Skeletal muscle satellite cell (primary cell): ENCODE results near the gene HP.
A peak's percentile ranks its signal among the peaks of the same experiment; 100 is the strongest.

Experiments used
- H3K27me3 ChIP-seq: 2 replicates; pipeline ENCODE4 v1.7.0; 2013; ENCODE audit warnings: low read length; ENCODE audit not compliant: control insufficient read depth, insufficient read depth
- H3K36me3 ChIP-seq: 2 replicates; pipeline ENCODE4 v1.7.0; 2013; ENCODE audit warnings: mild to moderate bottlenecking, control low read depth, low read length; ENCODE audit not compliant: insufficient read depth
- H3K4me1 ChIP-seq: 2 replicates; pipeline ENCODE4 v1.7.0; 2013; ENCODE audit warnings: low read length; ENCODE audit not compliant: control insufficient read depth, insufficient read depth
- H3K4me2 ChIP-seq: 2 replicates; pipeline ENCODE4 v1.7.0; 2013; ENCODE audit warnings: mild to moderate bottlenecking, low read length
- H3K4me3 ChIP-seq: 2 replicates; pipeline ENCODE4 v1.7.0; 2013; ENCODE audit warnings: low read length
- H3K9ac ChIP-seq: 2 replicates; pipeline ENCODE4 v1.7.0; 2013; ENCODE audit warnings: mild to moderate bottlenecking, low read depth, low read length, moderate library complexity
- H3K9me3 ChIP-seq: replicated peaks from 2 replicates; pipeline ENCODE4 v1.7.0; 2013; ENCODE audit warnings: mild to moderate bottlenecking, control low read depth, low read length

Gene HP

GRCh38 chr16:72022127-72022526 lies 32.2 kb upstream of the HP start:
- peaks cover 18% of the 10 kb centered on the region for H3K36me3 ChIP-seq
- H3K4me3 ChIP-seq: no peak overlapping the region
- no peaks in the 10 kb centered on the region for H3K9me3 ChIP-seq
- H3K27me3 ChIP-seq: no peaks in the 10 kb centered on the region
- no peak overlapping the region for H3K4me2 ChIP-seq
- no peak overlapping the region for H3K9ac ChIP-seq
- no peaks in the 10 kb centered on the region for H3K4me1 ChIP-seq

DNA sequence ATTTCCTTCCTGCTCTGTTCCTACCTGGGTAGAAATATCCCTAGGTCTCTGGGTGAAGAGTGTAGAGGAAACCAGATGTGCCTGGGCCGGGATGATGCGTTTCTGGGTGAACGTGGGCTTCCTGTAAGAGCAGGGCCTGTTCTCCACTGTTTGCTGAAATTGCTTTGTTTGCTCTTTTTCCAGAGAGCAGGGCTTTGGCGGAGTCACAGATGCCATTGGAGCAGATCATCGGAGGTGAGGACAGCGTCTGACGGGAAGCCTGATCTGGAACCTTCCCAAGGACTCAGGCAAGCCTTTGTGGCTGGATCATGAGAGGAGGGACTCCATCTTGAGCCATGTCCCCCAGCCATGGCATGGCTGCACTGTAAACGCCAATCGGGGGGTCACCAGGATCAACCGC lies 30.3 kb upstream of the HP start:
- no peak overlapping the region for H3K4me2 ChIP-seq
- peaks cover 18% of the 10 kb centered on the region for H3K36me3 ChIP-seq
- no peak overlapping the region for H3K9ac ChIP-seq
- H3K27me3 ChIP-seq: no peaks in the 10 kb centered on the region
- no peaks in the 10 kb centered on the region for H3K9me3 ChIP-seq
- H3K4me1 ChIP-seq: no peaks in the 10 kb centered on the region
- no peak overlapping the region for H3K4me3 ChIP-seq

GRCh38 chr16:72024862-72025382 lies 29.4 kb upstream of the HP start:
- H3K27me3 ChIP-seq: no peaks in the 10 kb centered on the region
- H3K9ac ChIP-seq: no peak overlapping the region
- no peak overlapping the region for H3K4me2 ChIP-seq
- peaks cover 18% of the 10 kb centered on the region for H3K36me3 ChIP-seq
- H3K4me1 ChIP-seq: no peaks in the 10 kb centered on the region
- no peaks in the 10 kb centered on the region for H3K9me3 ChIP-seq
- H3K4me3 ChIP-seq: no peak overlapping the region

- Histone ChIP-seq H3K27me3 (no peaks in the 10 kb centered on the region), H3K4me3 (no peak overlapping the region), H3K4me1 (no peaks in the 10 kb centered on the region), H3K9me3 (no peaks in the 10 kb centered on the region), H3K9ac (no peak overlapping the region), H3K4me2 (no peak overlapping the region), H3K36me3 (peaks cover 18% of the 10 kb centered on the region)
Measured at GRCh38 chr16:72025404-72026114, 28.7 kb upstream of the HP start.

DNA sequence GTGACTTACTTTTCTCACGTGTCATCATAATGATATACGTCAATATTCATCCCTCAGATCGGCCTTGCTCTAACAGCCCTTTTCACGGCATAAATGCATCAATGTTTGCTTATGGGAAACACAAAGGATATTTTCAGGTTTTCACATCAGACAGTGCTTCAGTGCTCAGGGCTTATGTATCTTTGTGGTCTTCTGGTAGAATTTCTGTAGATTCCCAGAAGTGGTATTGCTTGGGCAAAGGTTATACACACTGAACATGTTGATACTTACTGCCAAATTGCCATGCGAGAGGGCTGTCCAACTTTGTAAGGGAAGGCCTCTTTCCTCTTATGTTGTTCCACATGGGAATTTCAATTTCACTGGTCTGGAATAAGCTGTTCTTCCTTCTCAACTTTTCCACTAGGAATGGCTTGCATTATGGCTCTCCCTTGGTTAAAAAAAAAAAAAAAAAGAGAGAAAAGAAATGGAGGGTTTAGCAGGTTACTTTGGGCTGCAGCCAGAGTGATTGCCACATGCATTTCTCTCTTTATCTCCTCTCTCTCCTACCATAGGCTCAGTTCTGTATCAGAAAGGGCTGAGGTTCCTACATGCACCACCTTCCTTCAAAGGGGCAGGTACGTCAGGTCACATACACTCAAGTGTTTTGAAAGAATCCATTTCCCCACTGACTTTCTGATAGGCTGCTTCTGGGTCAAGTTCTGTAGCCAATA lies 26.5 kb upstream of the HP start:
- peaks cover 10% of the 10 kb centered on the region for H3K36me3 ChIP-seq
- no peak overlapping the region for H3K9ac ChIP-seq
- H3K27me3 ChIP-seq: no peaks in the 10 kb centered on the region
- H3K9me3 ChIP-seq: no peaks in the 10 kb centered on the region
- H3K4me3 ChIP-seq: no peak overlapping the region
- no peaks in the 10 kb centered on the region for H3K4me1 ChIP-seq
- H3K4me2 ChIP-seq: no peak overlapping the region

DNA sequence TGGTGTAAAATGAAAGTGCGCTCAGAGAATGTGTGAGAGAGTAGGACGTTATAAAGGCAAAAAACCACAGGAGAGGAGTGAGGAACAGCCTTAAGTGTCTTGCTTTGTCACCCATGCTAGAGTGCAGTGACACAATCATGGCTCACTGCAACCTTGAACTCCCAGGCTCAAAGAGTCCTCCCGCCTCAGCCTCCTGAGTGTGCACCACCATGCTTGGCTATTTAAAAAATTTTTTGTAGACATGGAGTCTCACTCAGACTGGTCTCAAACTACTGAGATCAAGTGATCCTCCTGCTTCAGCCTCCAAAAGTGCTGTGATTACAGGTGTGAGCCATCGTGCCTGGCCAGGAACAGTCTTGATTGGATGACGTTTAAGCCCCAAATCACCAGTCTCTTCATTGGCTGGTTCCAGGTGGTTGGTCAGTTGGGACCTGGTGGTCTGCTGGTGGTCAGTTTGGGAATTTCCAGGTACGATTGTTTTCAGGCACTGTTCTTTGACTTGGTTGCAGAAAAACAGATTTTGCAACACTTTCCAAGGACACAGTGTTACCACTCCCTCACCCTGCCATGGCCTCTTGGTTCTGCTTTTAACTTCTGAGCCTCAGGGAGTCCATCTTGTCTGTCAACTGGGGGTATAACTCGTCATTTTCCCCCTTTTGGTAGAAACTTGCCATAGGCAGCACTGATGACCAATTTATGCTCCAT lies 24.6 kb upstream of the HP start:
- H3K9ac ChIP-seq: no peak overlapping the region
- no peaks in the 10 kb centered on the region for H3K27me3 ChIP-seq
- no peaks in the 10 kb centered on the region for H3K4me1 ChIP-seq
- no peaks in the 10 kb centered on the region for H3K36me3 ChIP-seq
- no peaks in the 10 kb centered on the region for H3K9me3 ChIP-seq
- H3K4me2 ChIP-seq: no peak overlapping the region
- no peak overlapping the region for H3K4me3 ChIP-seq

DNA sequence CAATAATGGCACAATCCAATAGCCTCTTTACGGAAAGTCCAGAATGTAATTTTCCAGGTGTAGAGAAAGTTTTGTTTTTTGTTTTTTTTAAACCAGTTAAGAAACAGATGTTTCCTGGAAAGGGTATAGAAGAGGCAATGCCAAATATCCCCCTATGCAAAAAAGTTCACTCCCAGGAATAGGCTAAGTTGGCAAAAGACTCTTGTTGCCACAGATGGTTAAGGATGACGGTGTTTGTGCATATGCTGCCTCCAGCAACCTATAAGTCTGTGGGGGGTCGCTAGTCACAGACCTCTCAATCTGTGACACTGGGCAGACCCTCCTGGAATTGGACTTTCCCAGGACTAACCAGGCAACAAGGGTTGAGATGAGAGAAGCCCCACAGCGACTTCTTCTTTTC lies 20.9 kb upstream of the HP start:
- Histone ChIP-seq H3K36me3 (no peaks in the 10 kb centered on the region), H3K9me3 (no peaks in the 10 kb centered on the region), H3K4me3 (no peak overlapping the region), H3K9ac (no peak overlapping the region), H3K4me1 (no peaks in the 10 kb centered on the region), H3K4me2 (no peak overlapping the region), H3K27me3 (no peaks in the 10 kb centered on the region)

DNA sequence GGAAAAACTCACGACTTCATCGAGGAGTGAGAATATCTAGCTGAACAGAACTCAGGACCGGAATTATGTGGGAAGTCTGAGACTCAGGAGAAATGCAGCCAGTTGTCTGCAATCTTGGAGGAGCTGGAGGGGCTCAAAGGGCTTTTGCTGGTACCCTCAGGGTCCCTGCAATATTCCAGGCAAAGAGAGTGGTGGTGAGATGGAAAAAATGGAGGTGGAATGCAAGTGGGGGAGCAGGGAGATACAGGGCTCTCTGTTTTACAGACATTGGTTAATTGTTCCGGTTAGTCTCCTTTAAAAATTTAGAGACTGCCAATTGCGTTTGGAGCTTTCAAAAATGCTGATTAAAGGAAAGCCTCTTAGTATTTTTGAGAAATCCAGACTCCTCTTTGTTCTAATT lies 18.2 kb upstream of the HP start:
- Histone ChIP-seq H3K4me1 (no peaks in the 10 kb centered on the region), H3K4me3 (no peak overlapping the region), H3K36me3 (no peaks in the 10 kb centered on the region), H3K9ac (no peak overlapping the region), H3K9me3 (no peaks in the 10 kb centered on the region), H3K4me2 (no peak overlapping the region), H3K27me3 (no peaks in the 10 kb centered on the region)

DNA sequence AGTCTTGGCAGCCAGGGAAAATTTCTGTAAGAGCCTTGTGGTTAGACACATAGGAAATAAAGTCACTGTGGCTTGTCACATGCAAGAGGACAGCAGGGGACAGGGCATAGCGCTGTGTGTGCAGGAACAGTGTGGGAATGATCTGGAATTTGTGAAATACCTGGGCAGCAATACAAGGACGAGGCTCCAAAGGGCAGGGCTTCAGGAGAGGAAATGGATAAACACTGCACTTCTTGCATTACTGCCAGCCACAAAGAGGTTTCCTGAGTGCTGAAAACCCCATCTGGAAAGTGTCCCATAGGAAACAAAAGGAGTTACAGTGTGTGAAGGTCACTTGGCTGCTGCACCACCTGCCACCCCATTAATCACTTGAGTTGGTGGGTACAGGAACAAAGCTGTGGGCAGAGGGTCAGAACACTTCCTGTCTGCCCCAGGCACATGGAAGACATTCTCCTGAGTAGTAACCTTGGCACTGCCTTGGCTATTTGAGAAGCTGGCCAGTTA lies 12.1 kb upstream of the HP start:
- Histone ChIP-seq H3K9me3 (no peaks in the 10 kb centered on the region), H3K4me3 (no peak overlapping the region), H3K4me1 (peaks cover 6% of the 10 kb centered on the region), H3K4me2 (peak overlapping the region; percentile 29), H3K36me3 (no peaks in the 10 kb centered on the region), H3K27me3 (no peaks in the 10 kb centered on the region), H3K9ac (no peak overlapping the region)

DNA sequence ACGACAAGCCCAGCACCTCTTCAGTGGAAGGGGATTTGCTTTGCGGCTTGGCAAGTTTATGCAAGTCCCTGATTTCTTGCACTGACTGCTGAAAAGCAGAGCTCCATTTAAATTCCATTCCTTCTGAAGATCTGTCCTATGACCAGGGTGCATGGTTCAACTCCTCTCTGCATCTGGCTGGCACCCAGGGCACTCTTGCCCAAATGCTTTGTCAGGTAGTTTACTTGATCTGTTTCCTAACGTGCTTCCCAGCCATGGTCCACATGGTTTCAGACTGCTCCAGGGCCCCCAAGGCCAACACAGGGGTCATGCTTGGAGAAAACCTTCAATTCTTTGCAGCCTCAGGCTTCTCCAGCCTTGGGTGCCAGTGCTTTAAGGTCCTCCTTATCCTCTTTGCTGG lies 11.2 kb upstream of the HP start:
- no peak overlapping the region for H3K4me2 ChIP-seq
- H3K9ac ChIP-seq: no peak overlapping the region
- no peaks in the 10 kb centered on the region for H3K9me3 ChIP-seq
- H3K36me3 ChIP-seq: no peaks in the 10 kb centered on the region
- no peak overlapping the region for H3K4me3 ChIP-seq
- H3K27me3 ChIP-seq: no peaks in the 10 kb centered on the region
- peaks cover 6% of the 10 kb centered on the region for H3K4me1 ChIP-seq

DNA sequence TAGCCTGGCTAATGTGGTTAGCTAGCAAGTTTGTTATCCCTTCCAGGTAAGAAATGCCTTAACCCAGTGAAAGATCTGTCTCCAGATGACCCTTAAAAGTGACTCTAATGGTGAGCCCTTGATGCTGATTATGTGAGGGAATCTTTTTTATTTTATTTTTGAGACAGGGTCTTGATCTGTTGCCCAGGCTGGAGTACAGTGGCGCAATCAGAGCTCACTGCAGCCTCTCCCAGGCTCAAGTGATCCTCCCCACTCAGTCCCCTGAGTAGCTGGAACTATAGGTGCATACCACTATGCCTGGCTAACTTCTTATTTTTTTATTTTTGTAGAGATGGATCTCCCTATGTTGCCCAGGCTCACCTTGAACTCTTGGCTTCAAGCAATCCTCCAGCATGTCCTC lies 10.8 kb upstream of the HP start:
- Histone ChIP-seq H3K4me1 (peaks cover 6% of the 10 kb centered on the region), H3K27me3 (no peaks in the 10 kb centered on the region), H3K9me3 (no peaks in the 10 kb centered on the region), H3K9ac (no peak overlapping the region), H3K36me3 (no peaks in the 10 kb centered on the region), H3K4me2 (no peak overlapping the region), H3K4me3 (no peak overlapping the region)
